ENCODE results near the gene CACNA1B.

The CACNA1B gene

GRCh38 chr9:137924761-137925369 lies 47.3 kb downstream of the CACNA1B start:
- no peak for DNase-seq

DNA sequence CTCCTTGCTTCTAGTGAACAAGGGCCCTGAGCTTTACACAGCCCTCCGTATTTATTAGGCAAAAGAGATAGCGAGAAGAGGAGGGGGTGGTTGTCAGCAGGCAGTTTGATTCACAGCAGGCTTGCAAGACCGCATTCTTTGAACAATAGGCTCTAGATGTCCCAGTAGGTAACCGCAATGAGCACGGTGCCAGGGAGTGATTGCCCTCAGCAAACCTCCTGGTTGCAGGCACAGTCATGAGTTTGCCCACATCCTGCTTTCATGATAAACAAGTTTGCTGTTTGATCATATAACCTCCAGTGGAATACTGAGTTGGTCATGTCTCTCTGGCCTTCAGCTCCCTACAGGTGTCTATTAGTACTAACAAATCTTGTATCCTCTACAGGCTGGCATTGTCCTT lies 66.1 kb downstream of the CACNA1B start:
- DNase-seq = no peak

- no peak for DNase-seq
Observed at GRCh38 chr9:137945581-137945980, 68.0 kb downstream of the CACNA1B start.

GRCh38 chr9:137946993-137947392 lies 69.4 kb downstream of the CACNA1B start:
- no peak for DNase-seq

GRCh38 chr9:137948642-137949041 lies 71.1 kb downstream of the CACNA1B start:
- DNase-seq = no peak

DNA sequence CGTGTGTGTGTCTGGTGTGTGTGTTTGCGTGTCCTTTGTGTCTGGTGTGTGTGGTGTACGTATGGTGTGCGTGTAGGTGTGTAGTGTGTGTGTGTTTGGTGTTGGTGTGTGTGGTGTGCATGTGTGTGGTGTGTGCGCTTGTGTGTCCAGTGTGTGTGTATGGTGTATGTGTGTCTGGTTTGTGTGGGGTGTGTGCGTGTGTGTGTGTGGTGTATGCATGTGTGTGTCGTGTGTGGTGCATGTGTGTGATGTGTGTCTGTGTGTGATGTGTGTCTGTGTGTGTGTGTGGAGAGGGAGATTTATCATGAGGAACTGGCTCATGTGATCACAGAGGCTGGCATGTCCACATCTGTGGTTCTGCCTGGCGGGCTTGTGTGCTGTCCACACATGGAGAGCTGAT lies 71.7 kb downstream of the CACNA1B start:
- no peak for DNase-seq

DNA sequence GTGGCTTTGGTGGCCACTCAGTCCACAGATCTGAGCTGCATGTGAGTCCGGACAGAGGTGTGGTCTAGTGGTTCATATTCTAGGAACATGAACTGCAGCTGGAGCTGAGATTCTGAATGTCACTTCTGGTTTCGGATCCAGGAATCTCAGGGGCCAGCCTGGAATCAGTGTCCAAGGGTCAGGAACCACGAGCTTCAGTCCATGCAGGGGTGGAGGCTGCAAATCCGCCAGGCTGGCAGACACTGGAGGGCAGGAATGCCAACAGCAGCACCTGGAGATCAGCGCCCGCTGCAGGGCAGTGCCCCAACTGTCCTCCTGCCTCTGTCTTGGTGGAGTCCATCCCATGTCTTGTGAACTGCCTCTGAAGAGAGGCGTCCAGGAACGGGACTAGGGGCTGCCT lies 73.5 kb downstream of the CACNA1B start:
- DNase-seq = no peak

GRCh38 chr9:137951597-137952490 lies 74.3 kb downstream of the CACNA1B start:
- DNase-seq = no peak

DNA sequence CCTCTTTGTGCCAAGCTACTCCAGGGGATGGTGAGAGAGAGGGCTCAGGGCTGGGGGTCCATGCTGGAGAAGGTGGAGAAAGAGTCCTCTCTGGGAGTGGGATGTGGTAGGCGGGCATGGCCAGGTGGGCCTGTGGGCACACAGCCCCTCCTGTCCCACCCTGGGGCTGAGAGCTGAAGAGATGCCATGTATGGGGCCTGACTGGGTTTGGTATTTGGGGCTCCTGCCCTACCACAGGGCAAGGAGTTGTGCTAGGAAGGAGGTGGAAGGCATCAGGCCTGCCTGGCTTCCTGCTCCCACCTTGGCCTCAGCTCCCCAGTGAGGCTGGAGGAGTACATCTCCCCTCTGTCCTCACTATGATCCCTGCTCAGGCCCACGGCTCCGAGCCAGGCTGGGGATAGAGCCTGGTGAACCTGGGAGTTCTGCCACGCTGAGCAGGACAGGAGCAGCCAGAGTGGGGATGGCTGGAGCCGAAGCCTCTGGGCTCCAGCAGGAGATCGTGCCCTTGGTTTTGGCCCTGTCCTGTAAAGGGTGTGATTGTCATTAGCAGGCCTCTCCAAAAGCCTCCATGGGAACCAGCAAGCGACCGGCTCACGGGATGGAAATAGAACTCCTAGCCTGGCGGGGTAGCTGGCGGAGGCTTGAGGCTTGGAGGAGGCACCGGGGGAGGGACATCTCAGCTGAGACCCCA lies 75.5 kb downstream of the CACNA1B start:
- DNase-seq = no peak

DNA sequence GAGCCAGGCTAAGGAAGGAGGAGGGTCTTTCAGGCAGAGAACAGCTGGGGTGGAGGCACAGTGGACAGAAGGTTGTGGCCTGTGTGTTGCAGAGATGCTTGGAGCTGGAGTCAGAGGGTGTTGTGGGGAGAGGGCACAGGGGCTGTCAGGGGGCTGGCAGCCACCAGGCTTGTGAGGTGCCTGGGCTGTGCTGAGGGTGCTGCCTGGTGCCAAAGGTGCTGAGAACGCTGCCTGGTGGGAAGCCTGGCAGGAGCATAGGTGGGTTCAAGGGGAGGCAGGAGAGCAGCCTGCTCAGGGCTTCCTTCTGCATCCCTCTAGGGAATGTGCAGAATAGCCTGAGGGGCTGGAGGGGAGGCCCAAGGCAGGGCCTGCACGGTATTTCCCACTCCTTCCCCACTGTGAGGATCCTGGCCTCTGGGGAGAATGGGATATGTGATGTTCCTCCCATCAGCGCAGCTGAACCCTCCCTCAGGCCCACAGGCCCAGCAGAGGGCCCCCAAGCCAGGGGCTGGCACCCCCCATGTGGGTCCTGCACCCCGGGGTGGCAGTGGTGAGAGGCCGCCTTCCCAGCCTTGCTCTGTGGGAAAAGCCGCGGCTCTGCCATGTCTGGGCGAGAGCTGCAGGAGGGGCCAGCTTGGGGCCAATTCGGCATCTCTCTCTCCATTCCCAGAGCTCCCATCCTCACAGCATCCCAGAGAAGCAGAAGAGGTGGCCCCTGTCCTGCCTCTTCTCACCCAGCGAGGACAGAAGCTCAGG lies 76.3 kb downstream of the CACNA1B start:
- no peak for DNase-seq

GRCh38 chr9:137955224-137955570 lies 77.6 kb downstream of the CACNA1B start:
- no peak for DNase-seq

- no peak for DNase-seq
Observed at GRCh38 chr9:137955586-137955985, 78.0 kb downstream of the CACNA1B start.

- DNase-seq = no peak
Observed at GRCh38 chr9:137956039-137956438, 78.5 kb downstream of the CACNA1B start.

DNA sequence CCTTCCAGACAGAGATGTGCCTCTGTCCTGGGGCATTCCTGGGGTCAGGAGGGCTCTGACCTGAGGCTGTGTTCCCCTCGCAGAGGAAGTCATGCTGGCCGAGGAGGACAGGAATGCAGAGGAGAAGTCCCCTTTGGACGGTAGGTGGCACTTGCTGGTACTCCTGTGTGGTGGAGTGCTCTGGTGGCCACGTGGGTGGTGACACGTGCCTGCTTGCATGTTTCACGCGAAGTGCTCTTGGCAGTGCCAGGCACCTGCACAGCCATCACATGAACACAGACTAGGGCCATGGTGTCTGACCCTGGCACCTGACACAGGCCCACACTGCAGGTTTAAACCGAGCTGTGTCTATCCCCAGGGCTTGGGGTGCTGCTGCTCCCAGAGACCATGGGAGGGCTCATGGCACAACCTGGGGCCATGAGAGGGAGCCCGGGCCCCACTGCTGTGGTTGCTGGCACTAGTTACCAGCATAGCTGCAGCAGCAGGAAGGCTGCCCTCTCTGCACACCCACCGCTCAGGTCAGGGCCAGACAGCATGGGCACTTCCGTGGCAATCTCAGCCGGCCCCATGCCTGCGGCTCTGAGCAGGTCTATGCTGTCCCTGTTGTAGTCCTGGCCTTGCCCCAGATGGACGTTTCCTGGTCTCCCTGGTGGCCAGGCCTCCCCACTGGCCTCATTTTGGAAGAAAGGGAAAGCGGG lies 79.3 kb downstream of the CACNA1B start:
- DNase-seq = no peak

DNA sequence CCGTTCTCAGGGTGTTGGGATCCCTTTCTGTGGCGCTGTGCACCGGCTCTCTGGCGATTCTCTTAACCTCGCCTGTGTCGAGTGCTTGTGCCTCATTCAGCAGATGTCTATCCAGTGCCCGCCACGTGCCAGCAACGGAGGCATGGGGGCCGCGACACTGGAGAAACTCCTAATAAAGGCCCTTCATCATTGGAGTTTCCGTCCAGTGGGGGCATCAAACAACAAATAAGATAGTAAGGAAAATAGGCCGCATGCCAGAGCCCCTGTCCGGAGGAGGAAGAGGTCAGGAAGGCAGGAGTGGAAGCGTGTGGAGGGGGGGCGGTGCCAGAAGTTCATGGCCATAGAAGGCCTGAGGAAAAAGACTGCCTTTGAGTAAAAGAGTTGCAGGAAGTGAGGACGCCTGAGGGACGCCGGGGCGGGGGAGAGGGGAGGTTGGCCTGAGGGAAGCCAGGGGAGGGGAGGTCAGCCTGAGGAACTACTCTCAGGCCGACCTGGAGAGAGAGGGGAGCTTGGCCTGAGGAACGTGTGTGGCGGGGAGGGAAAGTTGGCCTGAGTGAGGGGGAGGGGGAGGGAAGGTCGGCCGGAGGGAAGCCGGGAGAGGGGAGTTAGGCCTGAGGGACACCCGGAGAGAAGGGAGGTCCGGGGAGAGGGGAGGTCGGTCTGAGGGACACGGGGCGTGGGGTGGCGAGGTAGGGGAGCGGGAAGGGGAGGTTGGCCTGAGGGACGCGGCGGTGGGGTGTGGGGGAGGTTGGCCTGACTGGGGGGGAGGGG lies 82.2 kb downstream of the CACNA1B start:
- no peak for DNase-seq

GRCh38 chr9:137960496-137960895 lies 82.9 kb downstream of the CACNA1B start:
- DNase-seq = no peak

DNA sequence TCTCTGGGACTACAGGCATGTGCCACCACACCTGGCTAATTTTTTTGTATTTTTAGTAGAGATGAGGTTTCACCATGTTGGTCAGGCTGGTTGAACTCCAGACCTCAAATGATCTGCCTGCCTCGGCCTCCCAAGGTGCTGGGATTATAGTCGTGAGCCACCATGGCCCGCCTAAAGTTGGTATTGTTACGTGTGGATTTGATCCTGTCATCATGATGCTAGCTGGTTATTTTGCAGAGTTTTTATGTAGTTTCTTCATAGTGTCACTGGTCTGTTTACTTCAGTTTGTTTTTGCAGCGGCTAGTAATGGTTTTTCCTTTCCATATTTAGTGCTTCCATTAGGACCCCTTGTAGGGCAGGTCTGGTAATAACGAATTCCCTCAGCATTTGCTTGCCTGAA lies 85.9 kb downstream of the CACNA1B start:
- no peak for DNase-seq

GRCh38 chr9:137965177-137965795 lies 87.7 kb downstream of the CACNA1B start:
- no peak for DNase-seq

- no peak for DNase-seq
Observed at GRCh38 chr9:137967280-137967953, 89.8 kb downstream of the CACNA1B start.

DNA sequence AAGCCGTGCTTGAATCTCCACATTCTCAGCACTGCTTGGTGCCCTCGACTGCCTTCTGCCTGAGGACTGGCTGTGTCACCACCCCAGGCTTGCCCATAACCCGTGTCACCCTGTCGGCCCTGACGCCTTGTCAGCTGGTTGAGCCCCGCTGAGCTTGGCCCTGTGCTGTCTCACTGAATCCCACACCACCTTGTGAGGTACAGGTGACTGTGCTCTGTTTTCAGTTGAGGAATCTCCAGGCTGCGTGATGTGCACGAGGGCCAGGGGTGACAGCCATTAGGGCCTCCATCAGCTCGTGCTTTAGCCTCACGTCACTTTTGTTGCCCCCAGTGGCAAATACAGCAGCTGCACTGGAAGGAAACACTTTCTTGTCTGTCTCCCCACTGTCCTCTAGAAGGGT lies 90.7 kb downstream of the CACNA1B start:
- no peak for DNase-seq

DNA sequence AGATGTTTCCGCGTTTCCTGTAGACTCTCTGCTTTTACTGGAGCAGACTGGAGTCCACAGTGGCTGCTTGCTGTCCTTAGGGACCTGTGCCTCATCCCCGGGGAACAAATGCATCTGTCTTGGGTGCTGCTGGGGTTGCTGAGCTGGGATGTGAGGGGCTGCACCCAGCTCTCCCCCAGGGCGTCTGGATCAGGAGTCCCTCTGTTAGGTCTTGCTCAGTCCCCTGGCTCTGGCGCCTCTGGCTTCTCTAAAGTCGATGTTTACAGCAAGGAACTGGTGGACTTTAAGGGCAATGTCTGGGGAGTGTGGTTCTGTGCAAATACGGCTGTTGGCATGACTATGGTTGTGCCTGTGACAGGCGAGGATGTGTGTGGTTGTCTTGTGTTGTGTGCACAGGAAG lies 91.4 kb downstream of the CACNA1B start:
- no peak for DNase-seq
